ENCODE measurements around the gene CASP4.
A peak's percentile ranks its signal among the peaks of the same experiment; 100 is the strongest.

CASP4 gene

GRCh38 chr11:104968355-104968855 lies at the start of gene CASP4:
Gene CASP4, minus strand, starts transcription at chr11:104968574. Its CDS starts 49 bp downstream, at chr11:104968525.
- H3K4me1 Mint-ChIP-seq = peaks cover 16% of the 10 kb centered on the region

GRCh38 chr11:105007463-105007862 lies 39.1 kb upstream of the CASP4 start:
- peaks cover 4% of the 10 kb centered on the region for H3K27me3 Mint-ChIP-seq (ENCODE audit: low read depth, poor library complexity)
- H3K9me3 Mint-ChIP-seq = no peaks in the 10 kb centered on the region
- TF ChIP-seq, protein P1, sequence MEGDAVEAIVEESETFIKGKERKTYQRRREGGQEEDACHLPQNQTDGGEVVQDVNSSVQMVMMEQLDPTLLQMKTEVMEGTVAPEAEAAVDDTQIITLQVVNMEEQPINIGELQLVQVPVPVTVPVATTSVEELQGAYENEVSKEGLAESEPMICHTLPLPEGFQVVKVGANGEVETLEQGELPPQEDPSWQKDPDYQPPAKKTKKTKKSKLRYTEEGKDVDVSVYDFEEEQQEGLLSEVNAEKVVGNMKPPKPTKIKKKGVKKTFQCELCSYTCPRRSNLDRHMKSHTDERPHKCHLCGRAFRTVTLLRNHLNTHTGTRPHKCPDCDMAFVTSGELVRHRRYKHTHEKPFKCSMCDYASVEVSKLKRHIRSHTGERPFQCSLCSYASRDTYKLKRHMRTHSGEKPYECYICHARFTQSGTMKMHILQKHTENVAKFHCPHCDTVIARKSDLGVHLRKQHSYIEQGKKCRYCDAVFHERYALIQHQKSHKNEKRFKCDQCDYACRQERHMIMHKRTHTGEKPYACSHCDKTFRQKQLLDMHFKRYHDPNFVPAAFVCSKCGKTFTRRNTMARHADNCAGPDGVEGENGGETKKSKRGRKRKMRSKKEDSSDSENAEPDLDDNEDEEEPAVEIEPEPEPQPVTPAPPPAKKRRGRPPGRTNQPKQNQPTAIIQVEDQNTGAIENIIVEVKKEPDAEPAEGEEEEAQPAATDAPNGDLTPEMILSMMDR (IDR thresholded peaks at IDR 0.05) = no peak
- no peak overlapping the region for H3K4me3 Mint-ChIP-seq
- no peak for DNase-seq
- no peaks in the 10 kb centered on the region for H3K36me3 Mint-ChIP-seq (ENCODE audit: low read depth)
- H3K4me1 Mint-ChIP-seq = no peaks in the 10 kb centered on the region
- H3K27ac Mint-ChIP-seq = no peak overlapping the region

More at GRCh38 chr11:104968355-104968855, at the start of gene CASP4:
- Mint-ChIP-seq H3K27me3 (ENCODE audit: low read depth, poor library complexity) (no peaks in the 10 kb centered on the region), H3K9me3 (peaks cover 32% of the 10 kb centered on the region), H3K36me3 (ENCODE audit: low read depth) (no peaks in the 10 kb centered on the region), H3K27ac (no peak within 1 kb of the TSS), H3K4me3 (no peak within 1 kb of the TSS)
- TF ChIP-seq, protein P1 (IDR thresholded peaks at IDR 0.05) = no peak
- no peak for DNase-seq

DNA sequence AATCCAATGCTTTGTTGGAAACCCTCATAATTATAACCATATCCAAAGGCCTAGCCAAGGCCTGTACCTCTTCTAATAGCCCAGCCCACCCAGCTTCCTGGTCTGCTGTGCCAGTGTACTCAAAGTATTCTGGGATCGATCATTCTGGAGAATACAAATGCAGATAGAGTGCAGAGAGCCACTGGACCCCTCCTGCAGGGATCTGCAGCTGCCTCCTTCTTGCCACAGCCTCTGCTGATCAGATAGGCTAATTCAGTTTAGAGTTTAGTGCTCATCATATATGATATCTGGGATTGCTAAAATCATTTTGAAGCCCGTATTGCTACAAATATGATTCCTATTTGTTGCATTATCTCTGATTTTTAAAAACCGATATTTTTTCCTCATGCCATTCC lies 37.1 kb upstream of the CASP4 start:
- Mint-ChIP-seq H3K36me3 (ENCODE audit: low read depth) (no peaks in the 10 kb centered on the region), H3K27ac (no peak overlapping the region), H3K4me3 (no peak overlapping the region), H3K4me1 (no peaks in the 10 kb centered on the region), H3K27me3 (ENCODE audit: low read depth, poor library complexity) (no peaks in the 10 kb centered on the region), H3K9me3 (no peaks in the 10 kb centered on the region)
- DNase-seq = no peak
- TF ChIP-seq, protein P1 (IDR thresholded peaks at IDR 0.05) = no peak

DNA sequence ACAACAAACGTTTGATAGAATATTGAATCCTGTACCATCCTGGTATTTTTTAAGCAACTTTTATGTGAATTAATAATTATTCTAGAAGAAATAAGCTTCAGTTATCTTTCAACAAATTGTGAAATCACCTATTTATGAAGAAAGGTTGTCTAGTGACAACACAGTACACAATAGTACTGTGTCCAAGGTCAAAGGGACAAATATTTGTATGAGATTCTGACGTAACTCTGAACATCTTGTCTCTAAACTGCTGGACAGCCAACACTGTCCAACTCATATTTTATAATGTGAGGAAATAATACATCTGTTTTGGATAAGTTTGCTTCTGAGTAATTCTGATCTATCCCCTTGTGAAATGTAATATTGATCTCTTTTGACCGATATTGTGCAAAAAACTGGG lies 35.6 kb upstream of the CASP4 start:
- Mint-ChIP-seq H3K27ac (no peak overlapping the region), H3K36me3 (ENCODE audit: low read depth) (no peaks in the 10 kb centered on the region), H3K9me3 (no peaks in the 10 kb centered on the region), H3K4me1 (no peaks in the 10 kb centered on the region), H3K27me3 (ENCODE audit: low read depth, poor library complexity) (no peaks in the 10 kb centered on the region), H3K4me3 (no peak overlapping the region)
- TF ChIP-seq, protein P1 (IDR thresholded peaks at IDR 0.05) = no peak
- DNase-seq = no peak

GRCh38 chr11:105003151-105003550 lies 34.8 kb upstream of the CASP4 start:
- Mint-ChIP-seq H3K36me3 (ENCODE audit: low read depth) (no peaks in the 10 kb centered on the region), H3K9me3 (no peaks in the 10 kb centered on the region), H3K27ac (no peak overlapping the region), H3K27me3 (ENCODE audit: low read depth, poor library complexity) (no peaks in the 10 kb centered on the region), H3K4me3 (no peak overlapping the region), H3K4me1 (no peaks in the 10 kb centered on the region)
- TF ChIP-seq, protein P1 (IDR thresholded peaks at IDR 0.05) = no peak
- DNase-seq = no peak

- TF ChIP-seq, protein P1 (IDR thresholded peaks at IDR 0.05) = peak; percentile 45
- Mint-ChIP-seq H3K27me3 (ENCODE audit: low read depth, poor library complexity) (no peaks in the 10 kb centered on the region), H3K4me3 (no peak overlapping the region), H3K9me3 (no peaks in the 10 kb centered on the region), H3K36me3 (ENCODE audit: low read depth) (no peaks in the 10 kb centered on the region), H3K4me1 (peaks cover under 1% of the 10 kb centered on the region), H3K27ac (no peak overlapping the region)
- DNase-seq = no peak
These were observed 32.4 kb upstream of the CASP4 start for GRCh38 chr11:105000797-105001196.

All from nephron progenitor cell (in vitro differentiated cells).